HEK293T (cell line): ENCODE measurements around the gene FPGS.

Experiments
- ARNT ChIP-seq: fragments of 450-650 bp; IDR thresholded peaks from 2 replicates; pipeline ENCODE4 v1.6.1; 2017; ENCODE audit warnings: mild to moderate bottlenecking
- BHLHE40 ChIP-seq: fragments of 450-650 bp; IDR thresholded peaks from 2 replicates; pipeline ENCODE4 v1.6.1; 2016; ENCODE audit warnings: mild to moderate bottlenecking, moderate library complexity, borderline replicate concordance
- FOXK2 ChIP-seq: fragments of 450-650 bp; IDR thresholded peaks from 2 replicates; pipeline ENCODE4 v1.6.1; 2016; ENCODE audit warnings: mild to moderate bottlenecking
- FOXM1 ChIP-seq: fragments of 450-650 bp; IDR thresholded peaks from 2 replicates; pipeline ENCODE4 v1.6.1; 2017; ENCODE audit warnings: mild to moderate bottlenecking, borderline replicate concordance
- HDGF ChIP-seq: fragments of 450-650 bp; IDR thresholded peaks from 2 replicates; pipeline ENCODE4 v1.6.1; 2017; ENCODE audit warnings: antibody characterized with exemption, borderline replicate concordance
- LEF1 ChIP-seq: fragments of 450-650 bp; IDR thresholded peaks from 2 replicates; pipeline ENCODE4 v1.6.1; 2017; ENCODE audit warnings: mild to moderate bottlenecking, borderline replicate concordance
- NFRKB ChIP-seq: fragments of 450-650 bp; IDR thresholded peaks from 2 replicates; pipeline ENCODE4 v1.6.1; 2016; ENCODE audit warnings: mild to moderate bottlenecking, moderate library complexity
- PKNOX1 ChIP-seq: fragments of 450-650 bp; IDR thresholded peaks from 2 replicates; pipeline ENCODE4 v1.6.1; 2016
- SP1 ChIP-seq: fragments of 450-650 bp; IDR thresholded peaks from 2 replicates; pipeline ENCODE4 v1.6.1; 2017
- SUZ12 ChIP-seq: fragments of 450-650 bp; IDR thresholded peaks from 2 replicates; pipeline ENCODE4 v1.6.1; 2016; ENCODE audit warnings: mild to moderate bottlenecking
- TARDBP ChIP-seq: fragments of 450-650 bp; IDR thresholded peaks from 2 replicates; pipeline ENCODE4 v1.6.1; 2016
- ZNF384 ChIP-seq: fragments of 450-650 bp; IDR thresholded peaks from 2 replicates; pipeline ENCODE4 v1.6.1; 2016

DNA sequence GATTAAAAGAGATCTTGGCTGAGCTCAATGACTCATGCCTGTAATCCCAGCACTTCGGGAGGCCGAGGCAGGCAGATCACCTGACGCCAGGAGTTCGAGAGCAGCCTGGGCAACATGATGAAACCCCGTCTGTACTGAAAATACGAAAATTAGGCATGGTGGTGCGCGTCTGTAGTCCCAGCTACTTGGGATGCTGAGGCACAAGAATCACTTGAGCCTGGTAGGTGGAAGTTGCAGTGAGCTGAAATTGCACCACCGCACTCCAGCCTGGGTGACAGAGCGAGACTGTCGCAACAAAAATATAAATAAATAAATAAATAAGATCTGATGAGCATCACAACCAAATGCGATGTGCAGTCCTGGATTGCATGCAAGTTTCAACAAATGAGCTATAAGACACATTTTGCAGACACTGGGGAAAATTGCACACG, 60.5 kb downstream of the FPGS start:
- TF ChIP-seq SUZ12: no peak
- no peak for TF ChIP-seq SP1
- no peak for TF ChIP-seq LEF1
- TF ChIP-seq BHLHE40: no peak
- TF ChIP-seq TARDBP: no peak
- no peak for TF ChIP-seq HDGF
- no peak for TF ChIP-seq ARNT
- TF ChIP-seq FOXK2: no peak
- no peak for TF ChIP-seq NFRKB
- no peak for TF ChIP-seq ZNF384
- TF ChIP-seq PKNOX1: no peak
- TF ChIP-seq FOXM1: no peak
